GM13977 (cell line): ENCODE measurements around the gene RELN.

Source experiments
- DNase-seq: peaks from one replicate; pipeline ENCODE4 v3.0.0; 2012; ENCODE audit warnings: low spot score
- in situ Hi-C: fragments of 300-500 bp; cut with MboI; formaldehyde crosslinking; loops from one replicate; pipeline ENCODE4 v1.12.0; 2022; ENCODE audit warnings: low sequenced_read_pairs, low pct_unique_long_range_greater_than_20kb, mixed read lengths, inconsistent platforms; ENCODE audit not compliant: unreplicated experiment
- TF ChIP-seq, protein P1 (sequence below): IDR thresholded peaks from 2 replicates; pipeline ENCODE4 v1.5.1; 2012; ENCODE audit warnings: mild to moderate bottlenecking, control low read depth; ENCODE audit not compliant: insufficient read depth; ENCODE audit errors: extremely low read depth, missing control alignments

RELN gene

DNA sequence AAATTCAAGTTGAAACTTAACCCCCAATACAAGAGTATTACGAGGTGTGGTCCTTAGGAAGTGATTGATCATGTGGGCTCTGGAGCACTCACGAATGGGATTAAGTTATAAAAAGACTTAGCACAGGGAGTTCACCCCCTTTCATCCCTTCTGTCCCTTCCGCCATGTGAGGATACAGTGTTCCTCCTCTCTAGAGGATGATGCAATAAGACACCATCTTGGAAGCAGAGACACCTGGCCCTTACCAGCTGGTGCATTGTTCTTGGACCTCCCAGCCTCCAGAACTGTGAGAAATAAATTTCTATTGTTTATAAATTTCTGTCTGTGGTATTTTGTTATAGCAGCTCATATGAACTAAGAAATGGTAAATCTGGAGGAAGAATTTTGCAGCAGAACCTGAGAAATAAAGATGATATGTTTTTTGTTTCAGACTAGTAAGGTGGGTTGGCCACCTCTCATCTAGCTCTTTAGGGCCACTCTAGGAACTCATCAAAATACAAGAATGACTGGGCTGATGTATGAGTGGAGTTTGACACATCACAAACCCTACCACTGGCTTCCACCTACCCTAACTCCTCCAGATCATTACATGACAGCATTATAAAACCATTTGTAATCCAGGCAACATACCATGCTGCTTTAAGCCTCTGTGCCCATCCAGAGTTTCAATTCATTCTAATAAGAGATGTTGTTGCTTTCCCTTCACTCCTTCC, 565.8 kb downstream of the RELN start:
- in situ Hi-C loops, result loop anchor here (10.0 kb wide), 1 partner anchor 129 kb away; the partner anchor contains the start of gene PMPCB
- DNase-seq, result no peak
- TF ChIP-seq, protein P1, sequence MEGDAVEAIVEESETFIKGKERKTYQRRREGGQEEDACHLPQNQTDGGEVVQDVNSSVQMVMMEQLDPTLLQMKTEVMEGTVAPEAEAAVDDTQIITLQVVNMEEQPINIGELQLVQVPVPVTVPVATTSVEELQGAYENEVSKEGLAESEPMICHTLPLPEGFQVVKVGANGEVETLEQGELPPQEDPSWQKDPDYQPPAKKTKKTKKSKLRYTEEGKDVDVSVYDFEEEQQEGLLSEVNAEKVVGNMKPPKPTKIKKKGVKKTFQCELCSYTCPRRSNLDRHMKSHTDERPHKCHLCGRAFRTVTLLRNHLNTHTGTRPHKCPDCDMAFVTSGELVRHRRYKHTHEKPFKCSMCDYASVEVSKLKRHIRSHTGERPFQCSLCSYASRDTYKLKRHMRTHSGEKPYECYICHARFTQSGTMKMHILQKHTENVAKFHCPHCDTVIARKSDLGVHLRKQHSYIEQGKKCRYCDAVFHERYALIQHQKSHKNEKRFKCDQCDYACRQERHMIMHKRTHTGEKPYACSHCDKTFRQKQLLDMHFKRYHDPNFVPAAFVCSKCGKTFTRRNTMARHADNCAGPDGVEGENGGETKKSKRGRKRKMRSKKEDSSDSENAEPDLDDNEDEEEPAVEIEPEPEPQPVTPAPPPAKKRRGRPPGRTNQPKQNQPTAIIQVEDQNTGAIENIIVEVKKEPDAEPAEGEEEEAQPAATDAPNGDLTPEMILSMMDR, result no peak
